Fibroblast of upper back skin (primary cell): Measurements from ENCODE around the gene MAN2B2.
A peak's percentile ranks its signal among the peaks of the same experiment; 100 is the strongest.

Experiments used
- DNase-seq: peaks from one replicate; pipeline ENCODE4 v3.0.0-alpha.2; 2013

Gene MAN2B2

GRCh38 chr4:6546681-6547447 is 28.1 kb upstream of the MAN2B2 start:
- peak; percentile 60 for DNase-seq

- peak; percentile 31 for DNase-seq
Observed at GRCh38 chr4:6548201-6548881, 26.6 kb upstream of the MAN2B2 start.

- no peak for DNase-seq
Observed at GRCh38 chr4:6548882-6549230, 26.1 kb upstream of the MAN2B2 start.

- DNase-seq = no peak
Observed at GRCh38 chr4:6549445-6549844, 25.5 kb upstream of the MAN2B2 start.

- DNase-seq = no peak
Observed at GRCh38 chr4:6549890-6550620, 24.9 kb upstream of the MAN2B2 start.

- no peak for DNase-seq
Observed at GRCh38 chr4:6550821-6551220, 24.2 kb upstream of the MAN2B2 start.

- DNase-seq = no peak
Observed at GRCh38 chr4:6551660-6552059, 23.3 kb upstream of the MAN2B2 start.

GRCh38 chr4:6555519-6555918 is 19.5 kb upstream of the MAN2B2 start:
- DNase-seq = no peak

GRCh38 chr4:6556263-6556662 is 18.7 kb upstream of the MAN2B2 start:
- no peak for DNase-seq

GRCh38 chr4:6557185-6557584 is 17.8 kb upstream of the MAN2B2 start:
- no peak for DNase-seq

GRCh38 chr4:6557856-6558255 is 17.1 kb upstream of the MAN2B2 start:
- no peak for DNase-seq

GRCh38 chr4:6560416-6561172 is 14.4 kb upstream of the MAN2B2 start:
- peak; percentile 62 for DNase-seq

- no peak for DNase-seq
Observed at GRCh38 chr4:6561173-6561516, 13.8 kb upstream of the MAN2B2 start.

- no peak for DNase-seq
Observed at GRCh38 chr4:6561706-6562371, 13.2 kb upstream of the MAN2B2 start.

GRCh38 chr4:6562931-6563901 is 11.8 kb upstream of the MAN2B2 start:
- no peak for DNase-seq

GRCh38 chr4:6563935-6564645 is 10.9 kb upstream of the MAN2B2 start:
- no peak for DNase-seq

- no peak for DNase-seq
Observed at GRCh38 chr4:6565691-6566390, 9.1 kb upstream of the MAN2B2 start.

- no peak for DNase-seq
Observed at GRCh38 chr4:6566391-6567190, 8.4 kb upstream of the MAN2B2 start.

GRCh38 chr4:6567218-6567617 is 7.8 kb upstream of the MAN2B2 start:
- DNase-seq = no peak
